Endodermal cell (in vitro differentiated cells): ENCODE data around the gene IQCE. TPM values are rescaled to one million over a fixed set of nuclear protein-coding genes. Genes with fewer than 3 reads are reported as not detected.

ENCODE experiments used
- DNase-seq: peaks from one replicate; pipeline ENCODE4 v3.0.0-alpha.2; 2017
- H3K27ac ChIP-seq: 2 replicates; pipeline ENCODE4 v1.5.1; 2013; ENCODE audit warnings: mild to moderate bottlenecking, low read depth, low read length, moderate library complexity
- H3K27me3 ChIP-seq: 2 replicates; pipeline ENCODE4 v1.6.1; 2013; ENCODE audit warnings: mild to moderate bottlenecking, low read length, moderate library complexity; ENCODE audit not compliant: insufficient read depth, control insufficient read depth, poor library complexity, severe bottlenecking
- H3K36me3 ChIP-seq: 2 replicates; pipeline ENCODE4 v1.7.0; 2013; ENCODE audit warnings: mild to moderate bottlenecking, low read length, moderate library complexity; ENCODE audit not compliant: control insufficient read depth, insufficient read depth
- H3K4me1 ChIP-seq: one replicate; pipeline ENCODE4 v1.7.0; 2013; ENCODE audit warnings: low read length; ENCODE audit not compliant: control insufficient read depth, insufficient read depth
- H3K4me3 ChIP-seq: 2 replicates; pipeline ENCODE4 v1.5.1; 2013; ENCODE audit warnings: mild to moderate bottlenecking, low read length, moderate library complexity
- H3K9ac ChIP-seq: 2 replicates; pipeline ENCODE4 v1.6.1; 2013; ENCODE audit warnings: mild to moderate bottlenecking, low read length, moderate library complexity; ENCODE audit not compliant: poor library complexity, severe bottlenecking; ENCODE audit errors: extremely low read depth
- H3K9me3 ChIP-seq: 2 replicates; pipeline ENCODE4 v1.6.1; 2013; ENCODE audit warnings: mild to moderate bottlenecking, low read length, moderate library complexity; ENCODE audit not compliant: control insufficient read depth
- H3K27ac Mint-ChIP-seq: 2 replicates; pipeline ENCODE4 v1.8.0; 2020; ENCODE audit warnings: mixed read lengths
- H3K27me3 Mint-ChIP-seq: 2 replicates; pipeline ENCODE4 v1.8.0; 2021; ENCODE audit warnings: mild to moderate bottlenecking, mixed read lengths; ENCODE audit not compliant: insufficient read depth
- H3K36me3 Mint-ChIP-seq: 2 replicates; pipeline ENCODE4 v1.8.0; 2020; ENCODE audit warnings: low read depth, mixed read lengths
- H3K4me1 Mint-ChIP-seq: 2 replicates; pipeline ENCODE4 v1.8.0; 2020; ENCODE audit warnings: mixed read lengths
- H3K4me3 Mint-ChIP-seq: 2 replicates; pipeline ENCODE4 v1.8.0; 2020; ENCODE audit warnings: mild to moderate bottlenecking, moderate library complexity, mixed read lengths
- H3K9me3 Mint-ChIP-seq: 2 replicates; pipeline ENCODE4 v1.8.0; 2020; ENCODE audit warnings: mild to moderate bottlenecking, mixed read lengths
- CTCF ChIP-seq: fragments of 200-600 bp; sonication (generic); conservative IDR thresholded peaks from 2 replicates; pipeline ENCODE4 v1.5.0; 2021; ENCODE audit warnings: antibody characterized with exemption, mild to moderate bottlenecking
- WGBS, 2 experiments: methylation state at CpG; one replicate each; pipeline versions ENCODE4 v1.1.5 to v1.1.7; 2013; ENCODE audit warnings: missing lambda C conversion rate in 2 of 2, mixed read lengths in 1 of 2; ENCODE audit not compliant: insufficient coverage in 1 of 2, insufficient read length in 1 of 2; 5-methylcytosine and 5-hydroxymethylcytosine counted together
- long read RNA-seq, 4 experiments: library from polyadenylated mRNA in 2 of 4; library from RNA in 1 of 4; library from capped mRNA in 1 of 4; stranded (forward) in 3 of 4; unstranded in 1 of 4; transcript quantifications; one replicate each; pipeline ENCODE4 v2.0.0, GENCODE V29; 2020 to 2021; ENCODE audit warnings: inconsistent platforms in 1 of 4
- polyA plus RNA-seq, 2 experiments: library from polyadenylated mRNA; stranded (reverse); fragments of 50-300 nt; gene quantifications; one replicate each; pipeline ENCODE4 v1.2.3, GENCODE V29; 2013
- total RNA-seq, 2 donors: library from RNA; stranded (reverse); fragmentation: NEBNext Ultra II Directional in 1 of 2; extraction: Animal tissue kit (Norgen Biotek cat#: 25700) in 1 of 2; gene quantifications; 2 replicates in 1 of 2; 3 replicates in 1 of 2; pipeline ENCODE4 v1.2.1, GENCODE V29; 2021

IQCE gene
- 10 to 100 TPM; 15.4 to 20.8 TPM for total RNA-seq
- polyA plus RNA-seq (2013, experiment 1 of 2): 15.7 TPM
- polyA plus RNA-seq (2013, experiment 2 of 2): 13.5 TPM
- long read RNA-seq, experiment 1, partial matches to known transcripts: 2 of 8 reads
- long read RNA-seq, experiment 1, other reads (novel, unspliced or antisense): 6 of 8 reads
- long read RNA-seq, experiment 2, full-length matches to known transcripts: 18 of 34 reads
- long read RNA-seq, experiment 2, partial matches to known transcripts: 3 of 34 reads
- long read RNA-seq, experiment 2, other reads (novel, unspliced or antisense): 13 of 34 reads
- long read RNA-seq, experiment 3, full-length matches to known transcripts: 3 of 17 reads
- long read RNA-seq, experiment 3, partial matches to known transcripts: 11 of 17 reads
- long read RNA-seq, experiment 3, other reads (novel, unspliced or antisense): 3 of 17 reads
- long read RNA-seq, experiment 4, partial matches to known transcripts: 1 of 3 reads
- long read RNA-seq, experiment 4, other reads (novel, unspliced or antisense): 2 of 3 reads

GRCh38 chr7:2558629-2559282 is at the start of gene IQCE:
Gene IQCE (plus strand): TSS chr7:2558979. CDS start chr7:2559182, 203 bp downstream.
- Mint-ChIP-seq H3K4me3 (peak within 1 kb of the TSS; percentile 62), H3K27ac (no peak within 1 kb of the TSS), H3K4me1 (peaks cover 14% of the 10 kb centered on the region), H3K36me3 (peaks cover 10% of the 10 kb centered on the region), H3K27me3 (no peaks in the 10 kb centered on the region), H3K9me3 (no peaks in the 10 kb centered on the region)
- WGBS, 2 experiments: 8 to 53% methylated on average over 10 to 66 of the region's 66 CpGs
- H3K4me3 ChIP-seq: peak within 1 kb of the TSS; percentile 88
- peaks cover 8% of the 10 kb centered on the region for H3K4me1 ChIP-seq
- H3K36me3 ChIP-seq: peaks cover 11% of the 10 kb centered on the region
- TF ChIP-seq CTCF: no peak
- no peaks in the 10 kb centered on the region for H3K27me3 ChIP-seq
- peak; percentile 98 for DNase-seq
- peak within 1 kb of the TSS; percentile 80 for H3K9ac ChIP-seq
- no peaks in the 10 kb centered on the region for H3K9me3 ChIP-seq
- H3K27ac ChIP-seq: peak within 1 kb of the TSS; percentile 76

- TF ChIP-seq CTCF: peak; percentile 19
- Mint-ChIP-seq H3K9me3 (no peaks in the 10 kb centered on the region), H3K27me3 (no peaks in the 10 kb centered on the region), H3K4me3 (no peak overlapping the region), H3K4me1 (peaks cover 27% of the 10 kb centered on the region), H3K36me3 (no peaks in the 10 kb centered on the region), H3K27ac (no peak overlapping the region)
- Histone ChIP-seq H3K9me3 (no peaks in the 10 kb centered on the region), H3K9ac (no peak overlapping the region), H3K27ac (peak overlapping the region; percentile 60), H3K36me3 (no peaks in the 10 kb centered on the region), H3K4me1 (peaks cover 15% of the 10 kb centered on the region), H3K27me3 (no peaks in the 10 kb centered on the region), H3K4me3 (no peak overlapping the region)
- WGBS, 2 experiments: 70 to 85% methylated on average over 4 to 23 of the region's 23 CpGs
- DNase-seq: no peak
These were observed 49.4 kb upstream of the IQCE start for GRCh38 chr7:2509298-2509906.

GRCh38 chr7:2510130-2510776 is 48.5 kb upstream of the IQCE start:
- TF ChIP-seq CTCF: no peak
- no peak for DNase-seq
- Histone ChIP-seq H3K27me3 (no peaks in the 10 kb centered on the region), H3K9me3 (no peaks in the 10 kb centered on the region), H3K9ac (no peak overlapping the region), H3K36me3 (no peaks in the 10 kb centered on the region), H3K4me3 (no peak overlapping the region), H3K27ac (no peak overlapping the region), H3K4me1 (peaks cover 15% of the 10 kb centered on the region)
- Mint-ChIP-seq H3K27me3 (no peaks in the 10 kb centered on the region), H3K27ac (no peak overlapping the region), H3K36me3 (no peaks in the 10 kb centered on the region), H3K4me3 (no peak overlapping the region), H3K4me1 (peaks cover 27% of the 10 kb centered on the region), H3K9me3 (no peaks in the 10 kb centered on the region)
- WGBS, 2 experiments: 86 to 92% methylated on average over 7 to 13 of the region's 13 CpGs
